Stimulated activated CD4-positive, alpha-beta T cell treated with anti-CD3 and anti-CD28 coated beads, Interleukin-1b, Interleukin-23, amount 100 ng/mL, for 24 hours (primary cell): ENCODE results near the gene RBMX2.

Experiments
- DNase-seq, 4 experiments: peaks; one replicate each; pipeline ENCODE4 v3.0.0-alpha.2; 2020; ENCODE audit warnings: low read depth in 4 of 4, low spot score in 1 of 4

RBMX2 gene

DNA sequence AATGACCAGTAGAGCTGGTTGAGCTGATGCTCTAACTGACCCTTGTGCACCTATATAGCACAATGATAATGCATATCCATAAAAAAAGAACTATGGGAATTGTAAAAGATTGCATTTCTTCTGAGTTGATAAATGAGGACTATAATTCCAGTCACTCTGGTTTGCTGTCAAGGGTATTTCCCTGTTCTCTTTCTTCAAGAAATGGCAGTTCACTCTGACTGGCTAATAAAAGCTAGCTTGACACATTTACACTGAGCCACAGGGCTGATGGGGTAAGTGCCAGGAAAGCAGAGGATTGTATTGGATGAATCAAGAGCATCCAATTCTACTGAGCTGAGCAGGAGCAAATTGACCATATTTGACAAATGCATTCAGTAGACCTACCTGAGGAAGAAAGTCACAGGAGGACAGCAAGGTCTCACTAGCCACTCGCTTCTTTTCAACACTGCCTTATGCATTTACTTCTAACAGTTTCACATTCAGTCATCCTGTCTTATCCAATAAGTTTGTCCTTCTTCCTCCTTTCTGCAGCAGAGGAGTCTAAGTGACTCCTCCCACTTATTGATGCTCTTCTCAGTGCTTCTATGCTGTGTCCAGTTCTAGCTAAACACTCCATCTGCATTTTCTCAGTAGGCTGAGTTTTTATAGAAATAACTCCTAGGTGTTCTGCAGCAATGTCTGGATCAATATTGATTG is 43.0 kb downstream of the RBMX2 start:
- no peak for DNase-seq

DNA sequence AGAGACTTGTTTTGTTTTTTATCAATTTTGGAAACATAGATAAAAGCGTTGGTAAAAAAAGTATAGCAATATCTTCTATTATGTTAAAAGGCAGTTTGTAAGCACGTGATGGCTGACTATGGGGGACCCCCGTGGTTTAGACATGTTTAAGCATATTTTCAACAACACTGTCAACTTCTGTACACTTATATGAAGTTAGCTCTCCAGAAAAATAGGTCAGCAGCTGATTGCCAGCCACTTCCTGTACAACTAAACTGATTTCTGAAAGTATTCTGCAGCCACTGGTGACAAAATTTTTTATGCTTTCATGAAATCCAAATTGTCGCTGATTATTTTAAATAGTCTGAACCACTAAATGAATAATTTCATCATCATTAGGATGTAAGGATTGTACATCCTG is 45.2 kb downstream of the RBMX2 start:
- DNase-seq: no peak
